DND-41 (cell line): ENCODE measurements around the gene BACE1-AS.
"Not testable (repeated sequence)": the region's sequence is repeated elsewhere in the genome, so short reads cannot be mapped to it uniquely, and the experiment has no call there.

Source experiments
- CTCF ChIP-seq: IDR thresholded peaks from 2 replicates; pipeline ENCODE4 v1.5.1; 2012; ENCODE audit warnings: borderline replicate concordance, low read length, moderate library complexity, mild to moderate bottlenecking; ENCODE audit not compliant: poor library complexity, severe bottlenecking; ENCODE audit errors: extremely low read depth
- EZH2 ChIP-seq: IDR thresholded peaks from 3 replicates; pipeline ENCODE4 v1.6.1; 2012; ENCODE audit warnings: borderline replicate concordance, low read depth, mild to moderate bottlenecking, moderate library complexity, low read length, inconsistent platforms; ENCODE audit not compliant: severe bottlenecking

GRCh38 chr11:117264624-117265323 lies 26.4 kb upstream of the BACE1-AS start:
- TF ChIP-seq CTCF, EZH2: not testable (repeated sequence)
